Body of pancreas (tissue), 4 donors: ENCODE measurements around the gene SMIM3. TPM values are rescaled to one million over a fixed set of nuclear protein-coding genes. Genes with fewer than 3 reads are reported as not detected.
A peak's percentile ranks its signal among the peaks of the same experiment; 100 is the strongest.
"Not testable (repeated sequence)": the region's sequence is repeated elsewhere in the genome, so short reads cannot be mapped to it uniquely, and the experiment has no call there.

Experiments
- ATAC-seq: fragments of 150-250 bp; one replicate; pipeline ENCODE4 v1.9.1; 2016
- DNase-seq, 4 donors: peaks; one replicate each; pipeline ENCODE4 v3.0.0-alpha.2; 2019
- H3K27ac ChIP-seq, 4 donors: fragments of 200-600 bp; sonication (generic); 1 replicate in 3 of 4; 2 replicates in 1 of 4; pipeline versions ENCODE4 v1.5.1 to v1.6.1; 2016 to 2019; ENCODE audit warnings: mild to moderate bottlenecking in 1 of 4, mixed read lengths in 1 of 4, moderate library complexity in 1 of 4
- H3K27me3 ChIP-seq, 2 donors: fragments of 200-600 bp; sonication (generic); one replicate each; pipeline ENCODE4 v1.6.0; 2016; ENCODE audit warnings: mild to moderate bottlenecking in 1 of 2
- H3K36me3 ChIP-seq, 2 donors: fragments of 200-600 bp; sonication (generic); replicated peaks in 1 of 2; 2 replicates each; pipeline ENCODE4 v1.5.1; 2016; ENCODE audit warnings: low read depth in 2 of 2; ENCODE audit not compliant: insufficient read depth in 1 of 2
- H3K4me1 ChIP-seq: fragments of 200-600 bp; sonication (generic); one replicate; pipeline ENCODE4 v1.6.0; 2016
- H3K4me3 ChIP-seq, 2 donors: fragments of 200-600 bp; sonication (generic); 1 replicate in 1 of 2; 2 replicates in 1 of 2; pipeline ENCODE4 v1.5.1; 2016 to 2019
- H3K9me3 ChIP-seq, 3 donors: fragments of 200-600 bp; sonication (generic); 1 replicate in 2 of 3; 2 replicates in 1 of 3; pipeline ENCODE4 v1.5.1; 2016
- CTCF ChIP-seq, 7 experiments: fragments of 450-650 bp in 4 of 7; fragments of 200-600 bp in 3 of 7; sonication (generic) in 3 of 7; IDR thresholded peaks; one replicate each; pipeline ENCODE4 v1.5.1; 2016 to 2019; ENCODE audit warnings: antibody characterized with exemption in 7 of 7
- POLR2A ChIP-seq, 3 donors: fragments of 450-650 bp; IDR thresholded peaks; one replicate each; pipeline ENCODE4 v1.6.1; 2016; ENCODE audit warnings: antibody characterized with exemption in 3 of 3, mild to moderate bottlenecking in 2 of 3
- WGBS, 2 donors: methylation state at CpG; one replicate each; pipeline ENCODE4 v1.1.5; 2017; 5-methylcytosine and 5-hydroxymethylcytosine counted together
- intact Hi-C: fragments of 100-400 bp; cut with DNase I; formaldehyde crosslinking; loops from one replicate; pipeline ENCODE4 v1.15.1; 2023
- total RNA-seq, 2 donors: library from RNA; depleted of rRNA; stranded (reverse); fragments of >200 nt; gene quantifications; one replicate each; pipeline ENCODE4 v1.1.0, GENCODE V29; 2016

The SMIM3 gene
- total RNA-seq, 2 donors from 2014 or later = 40.2 to 51.6 TPM

DNA sequence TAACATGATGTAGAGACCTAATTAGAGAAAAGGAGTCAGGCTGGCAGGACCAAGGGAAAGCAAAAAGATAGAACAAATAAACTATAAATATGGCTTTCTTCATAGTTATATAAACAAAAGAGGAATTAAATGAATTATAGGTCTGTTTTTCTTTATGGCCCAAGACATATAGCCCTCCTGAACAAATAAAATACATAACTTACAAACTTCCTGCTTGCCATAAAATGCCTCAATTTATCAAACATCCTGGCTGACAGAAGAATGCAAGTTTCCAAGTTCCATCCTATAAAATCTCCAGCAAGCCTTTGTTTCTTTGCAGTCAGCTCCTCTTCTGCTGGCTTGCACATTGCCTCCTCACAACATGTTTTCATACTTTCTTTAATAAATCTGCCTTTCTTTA, 36.5 kb downstream of the SMIM3 start:
- no peak for ATAC-seq

DNA sequence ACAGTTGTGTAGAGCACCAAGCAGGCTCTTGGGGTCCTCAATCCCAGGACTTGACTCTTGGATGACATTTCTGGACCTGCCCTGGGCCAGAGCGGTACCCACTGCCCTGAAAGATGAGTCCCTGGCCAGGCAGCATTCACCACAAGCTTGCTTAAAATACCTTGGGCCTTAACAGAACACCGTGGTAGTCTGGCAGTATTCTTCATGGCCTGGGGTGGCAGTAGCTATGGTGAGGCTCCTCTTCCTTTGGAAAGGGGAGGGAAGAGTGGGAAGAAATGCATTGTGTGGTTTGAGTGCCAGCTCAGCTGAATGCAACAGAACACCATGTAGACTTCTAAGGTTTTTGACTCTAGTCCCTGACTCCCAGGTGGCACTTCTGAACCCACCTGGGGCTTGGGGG, 38.4 kb downstream of the SMIM3 start:
- H3K4me3 ChIP-seq = no peak overlapping the region
- intact Hi-C loops = no loop called here
- 75 to 100% methylated on average over 1 to 2 of the region's 2 CpGs for WGBS, 2 donors
- no peaks in the 10 kb centered on the region for H3K9me3 ChIP-seq
- DNase-seq (no peak), ATAC-seq (no peak)
- no peaks in the 10 kb centered on the region for H3K27me3 ChIP-seq
- TF ChIP-seq POLR2A (IDR thresholded peaks at IDR 0.05) (no peak), CTCF (IDR thresholded peaks at IDR 0.05) (no peak)
- no peaks in the 10 kb centered on the region for H3K36me3 ChIP-seq
- no peak overlapping the region for H3K27ac ChIP-seq
- no peaks in the 10 kb centered on the region for H3K4me1 ChIP-seq

More for the DNA sequence above, 36.5 kb downstream of the SMIM3 start:
- Histone ChIP-seq H3K4me3 (no peak overlapping the region), H3K36me3 (no peaks in the 10 kb centered on the region), H3K27me3 (no peaks in the 10 kb centered on the region), H3K4me1 (no peaks in the 10 kb centered on the region), H3K9me3 (no peaks in the 10 kb centered on the region), H3K27ac (no peak overlapping the region)
- DNase-seq = no peak
- TF ChIP-seq POLR2A (IDR thresholded peaks at IDR 0.05) = no peak
- TF ChIP-seq CTCF (IDR thresholded peaks at IDR 0.05) = no peak
- intact Hi-C loops = no loop called here

- Histone ChIP-seq H3K36me3 (no peaks in the 10 kb centered on the region), H3K4me3 (no peak overlapping the region), H3K27me3 (no peaks in the 10 kb centered on the region), H3K9me3 (no peaks in the 10 kb centered on the region), H3K27ac (no peak overlapping the region), H3K4me1 (no peaks in the 10 kb centered on the region)
- no peak for DNase-seq
- WGBS, 2 donors = 58 to 71% methylated on average over 5 of the region's 5 CpGs
- intact Hi-C loops = no loop called here
- no peak for ATAC-seq
- TF ChIP-seq CTCF (IDR thresholded peaks at IDR 0.05) (no peak), POLR2A (IDR thresholded peaks at IDR 0.05) (no peak)
Observed at GRCh38 chr5:150829744-150830143, 51.2 kb downstream of the SMIM3 start.

GRCh38 chr5:150831821-150832220, 53.3 kb downstream of the SMIM3 start:
- H3K4me1 ChIP-seq, H3K9me3 ChIP-seq, DNase-seq, ATAC-seq, intact Hi-C loops, H3K27ac ChIP-seq, H3K4me3 ChIP-seq, H3K36me3 ChIP-seq, H3K27me3 ChIP-seq: not testable (repeated sequence)
- WGBS, 2 donors = 72 to 78% methylated on average over 3 of the region's 3 CpGs

DNA sequence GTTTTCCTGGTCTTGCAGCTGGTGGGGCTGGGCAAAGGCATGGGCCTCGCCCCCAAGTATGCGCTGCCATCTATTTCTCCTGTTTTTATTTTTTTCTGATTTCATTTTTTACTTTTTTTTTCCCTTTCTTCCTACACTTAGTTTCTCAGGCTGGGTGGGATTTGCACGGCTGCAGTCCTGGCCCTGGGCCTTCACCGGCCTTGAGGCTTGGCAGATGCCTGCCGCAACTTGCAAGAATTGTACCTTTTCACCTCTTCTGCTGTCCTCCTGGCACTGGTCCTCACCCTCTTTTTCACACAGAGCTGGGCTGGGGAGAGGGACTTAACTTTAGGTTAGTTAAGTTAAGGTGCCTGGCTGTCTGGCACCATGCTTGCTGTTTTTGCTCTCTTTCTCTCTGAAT, 57.5 kb downstream of the SMIM3 start:
- Histone ChIP-seq H3K9me3 (no peaks in the 10 kb centered on the region), H3K4me3 (no peak overlapping the region), H3K27ac (no peak overlapping the region), H3K27me3 (no peaks in the 10 kb centered on the region), H3K36me3 (no peaks in the 10 kb centered on the region), H3K4me1 (peaks cover 6% of the 10 kb centered on the region)
- 37% methylated on average over 5 of the region's 5 CpGs for WGBS, 2 donors
- ATAC-seq (no peak), DNase-seq (peak in 3 of 4 donors; percentile 25 to 72 (median 30))
- TF ChIP-seq CTCF (IDR thresholded peaks at IDR 0.05) = no peak
- TF ChIP-seq POLR2A (IDR thresholded peaks at IDR 0.05) = no peak
- intact Hi-C loops = no loop called here
